ENCODE data around the gene RAE1. TPM values are rescaled to one million over a fixed set of nuclear protein-coding genes. Genes with fewer than 3 reads are reported as not detected.

RAE1 gene
- total RNA-seq, 1 donor from 2014 or later, result 9.5 TPM

GRCh38 chr20:57399587-57400155 lies 48.6 kb downstream of the RAE1 start:
- DNase-seq (ENCODE audit: low spot score in 2 of 2), result no peak
- no peak for TF ChIP-seq CTCF (IDR thresholded peaks at IDR 0.05)
- H3K27me3 ChIP-seq, result no peaks in the 10 kb centered on the region
- peak overlapping the region; percentile 21 to 66 for H3K27ac ChIP-seq
- H3K4me3 ChIP-seq, result peak overlapping the region in 1 of 2 donors; percentile 24
- H3K36me3 ChIP-seq, result peaks cover 41 to 55% of the 10 kb centered on the region in 2 donors
- no peaks in the 10 kb centered on the region for H3K9me3 ChIP-seq
- H3K4me1 ChIP-seq, result peaks cover 12 to 48% of the 10 kb centered on the region in 2 donors
- intact Hi-C loops (cut with DNase I), result loop anchor here (10.0 kb wide), 2 partner anchors 255 to 295 kb away; no protein-coding TSS in a partner anchor

- no peak overlapping the region for H3K27ac ChIP-seq
- intact Hi-C loops (cut with DNase I), result no loop called here
- TF ChIP-seq CTCF (IDR thresholded peaks at IDR 0.05), result no peak
- peaks cover 12 to 42% of the 10 kb centered on the region in 2 donors for H3K4me1 ChIP-seq
- no peaks in the 10 kb centered on the region for H3K27me3 ChIP-seq
- H3K36me3 ChIP-seq, result peaks cover 46 to 61% of the 10 kb centered on the region in 2 donors
- no peaks in the 10 kb centered on the region for H3K9me3 ChIP-seq
- no peak overlapping the region for H3K4me3 ChIP-seq
- DNase-seq (ENCODE audit: low spot score in 2 of 2), result no peak
Observed at GRCh38 chr20:57400231-57400701, 49.2 kb downstream of the RAE1 start.

GRCh38 chr20:57400821-57401564 lies 49.9 kb downstream of the RAE1 start:
- no peak overlapping the region for H3K27ac ChIP-seq
- peaks cover 52 to 68% of the 10 kb centered on the region in 2 donors for H3K36me3 ChIP-seq
- no peaks in the 10 kb centered on the region for H3K9me3 ChIP-seq
- TF ChIP-seq CTCF (IDR thresholded peaks at IDR 0.05), result no peak
- no peak overlapping the region for H3K4me3 ChIP-seq
- peaks cover 12 to 36% of the 10 kb centered on the region in 2 donors for H3K4me1 ChIP-seq
- H3K27me3 ChIP-seq, result no peaks in the 10 kb centered on the region
- no peak for DNase-seq (ENCODE audit: low spot score in 2 of 2)
- intact Hi-C loops (cut with DNase I), result no loop called here

GRCh38 chr20:57401565-57401918 lies 50.5 kb downstream of the RAE1 start:
- TF ChIP-seq CTCF (IDR thresholded peaks at IDR 0.05), result no peak
- H3K9me3 ChIP-seq, result no peaks in the 10 kb centered on the region
- peaks cover 51 to 74% of the 10 kb centered on the region in 2 donors for H3K36me3 ChIP-seq
- no peaks in the 10 kb centered on the region for H3K27me3 ChIP-seq
- no peak overlapping the region for H3K27ac ChIP-seq
- intact Hi-C loops (cut with DNase I), result no loop called here
- H3K4me3 ChIP-seq, result no peak overlapping the region
- DNase-seq (ENCODE audit: low spot score in 2 of 2), result no peak
- peaks cover 9 to 30% of the 10 kb centered on the region in 2 donors for H3K4me1 ChIP-seq

GRCh38 chr20:57402206-57403125 lies 51.4 kb downstream of the RAE1 start:
- no peak for DNase-seq (ENCODE audit: low spot score in 2 of 2)
- Histone ChIP-seq H3K9me3 (no peaks in the 10 kb centered on the region), H3K27ac (no peak overlapping the region), H3K27me3 (no peaks in the 10 kb centered on the region), H3K36me3 (peaks cover 45 to 73% of the 10 kb centered on the region in 2 donors), H3K4me1 (peaks cover 9 to 21% of the 10 kb centered on the region in 2 donors), H3K4me3 (no peak overlapping the region)
- intact Hi-C loops (cut with DNase I), result no loop called here
- TF ChIP-seq CTCF (IDR thresholded peaks at IDR 0.05), result no peak

Measured in ascending aorta (tissue), 2 donors.